CD4-positive, alpha-beta T cell (primary cell): ENCODE results near the gene CCDC200. TPM values are rescaled to one million over a fixed set of nuclear protein-coding genes. Genes with fewer than 3 reads are reported as not detected.
A peak's percentile ranks its signal among the peaks of the same experiment; 100 is the strongest.

ENCODE experiments used
- ATAC-seq: fragments of 200-7000 bp; cut with Tn5 transposase; one replicate; pipeline ENCODE4 v1.10.0; 2022; ENCODE audit warnings: mild to moderate bottlenecking; ENCODE audit not compliant: poor library complexity
- CTCF ChIA-PET: fragments of 350-600 bp; sonication (Branson Sonifier 250); formaldehyde crosslinking; loops from one replicate; lab custom pipeline; 2021; ENCODE audit warnings: antibody characterized with exemption, inconsistent platforms; lab: Charles Lee
- POLR2A ChIA-PET: fragments of 350-600 bp; sonication (Branson Sonifier 250); formaldehyde crosslinking; loops from one replicate; lab custom pipeline; 2021; ENCODE audit warnings: antibody characterized with exemption, inconsistent platforms; lab: Charles Lee
- DNase-seq, 14 experiments: peaks; one replicate each; pipeline ENCODE4 v3.0.0-alpha.2; 2013 to 2020; ENCODE audit warnings: mixed read lengths in 2 of 14
- H3K27ac ChIP-seq, 2 donors: one replicate each; pipeline versions ENCODE4 v1.5.1 to v1.7.0; 2013; ENCODE audit warnings: low read length in 2 of 2, low read depth in 1 of 2, mild to moderate bottlenecking in 1 of 2
- H3K27me3 ChIP-seq, 2 experiments: 1 replicate in 1 of 2; 2 replicates in 1 of 2; pipeline versions ENCODE4 v1.6.1 to v1.7.0; 2013; ENCODE audit warnings: low read length in 2 of 2, control low read depth in 1 of 2, mild to moderate bottlenecking in 1 of 2, moderate library complexity in 1 of 2; ENCODE audit not compliant: insufficient read depth in 2 of 2, control insufficient read depth in 1 of 2
- H3K36me3 ChIP-seq: one replicate; pipeline ENCODE4 v1.6.1; 2013; ENCODE audit warnings: low read length, control low read depth; ENCODE audit not compliant: insufficient read depth
- H3K4me1 ChIP-seq: one replicate; pipeline ENCODE4 v1.6.1; 2013; ENCODE audit warnings: low read length, control low read depth; ENCODE audit not compliant: insufficient read depth
- H3K4me3 ChIP-seq: one replicate; pipeline ENCODE4 v1.5.1; 2013; ENCODE audit warnings: mild to moderate bottlenecking, low read length, moderate library complexity
- H3K9me3 ChIP-seq, 2 experiments: 1 replicate in 1 of 2; 2 replicates in 1 of 2; pipeline versions ENCODE4 v1.6.1 to v1.7.0; 2013; ENCODE audit warnings: low read length in 2 of 2, mild to moderate bottlenecking in 2 of 2, control low read depth in 1 of 2, moderate library complexity in 1 of 2; ENCODE audit not compliant: control insufficient read depth in 1 of 2, insufficient read depth in 1 of 2
- H3K27ac Mint-ChIP-seq: one replicate; pipeline ENCODE4 v1.8.0; 2020; ENCODE audit warnings: mixed read lengths
- H3K27me3 Mint-ChIP-seq: one replicate; pipeline ENCODE4 v1.8.0; 2021; ENCODE audit warnings: mixed read lengths
- H3K36me3 Mint-ChIP-seq: one replicate; pipeline ENCODE4 v1.8.0; 2021; ENCODE audit warnings: low read depth, mixed read lengths
- H3K4me1 Mint-ChIP-seq: one replicate; pipeline ENCODE4 v1.8.0; 2021; ENCODE audit warnings: low read depth, mixed read lengths
- H3K4me3 Mint-ChIP-seq: one replicate; pipeline ENCODE4 v1.8.0; 2020; ENCODE audit warnings: mild to moderate bottlenecking, mixed read lengths
- H3K9me3 Mint-ChIP-seq: one replicate; pipeline ENCODE4 v1.8.0; 2020; ENCODE audit warnings: mixed read lengths
- CTCF ChIP-seq: fragments of 200-600 bp; IDR thresholded peaks from one replicate; pipeline ENCODE4 v1.8.0; 2022; ENCODE audit warnings: antibody characterized with exemption, mild to moderate bottlenecking
- intact Hi-C, 2 experiments: fragments of 100-400 bp; cut with DNase I in 1 of 2; cut with micrococcal nuclease in 1 of 2; formaldehyde crosslinking; loops; one replicate each; pipeline versions ENCODE4 v1.15.1 to v1.9.0; 2023 to 2025; cut with DNase I, micrococcal nuclease
- total RNA-seq, 174 experiments: library from RNA in 2 of 174; stranded (reverse) in 2 of 174; gene quantifications; one replicate each; pipeline ENCODE4 v1.2.3 and lab custom pipeline; 2021 to 2026

The CCDC200 gene
- total RNA-seq, 2 experiments from 2014 or later = 0.47 to 1.0 TPM

DNA sequence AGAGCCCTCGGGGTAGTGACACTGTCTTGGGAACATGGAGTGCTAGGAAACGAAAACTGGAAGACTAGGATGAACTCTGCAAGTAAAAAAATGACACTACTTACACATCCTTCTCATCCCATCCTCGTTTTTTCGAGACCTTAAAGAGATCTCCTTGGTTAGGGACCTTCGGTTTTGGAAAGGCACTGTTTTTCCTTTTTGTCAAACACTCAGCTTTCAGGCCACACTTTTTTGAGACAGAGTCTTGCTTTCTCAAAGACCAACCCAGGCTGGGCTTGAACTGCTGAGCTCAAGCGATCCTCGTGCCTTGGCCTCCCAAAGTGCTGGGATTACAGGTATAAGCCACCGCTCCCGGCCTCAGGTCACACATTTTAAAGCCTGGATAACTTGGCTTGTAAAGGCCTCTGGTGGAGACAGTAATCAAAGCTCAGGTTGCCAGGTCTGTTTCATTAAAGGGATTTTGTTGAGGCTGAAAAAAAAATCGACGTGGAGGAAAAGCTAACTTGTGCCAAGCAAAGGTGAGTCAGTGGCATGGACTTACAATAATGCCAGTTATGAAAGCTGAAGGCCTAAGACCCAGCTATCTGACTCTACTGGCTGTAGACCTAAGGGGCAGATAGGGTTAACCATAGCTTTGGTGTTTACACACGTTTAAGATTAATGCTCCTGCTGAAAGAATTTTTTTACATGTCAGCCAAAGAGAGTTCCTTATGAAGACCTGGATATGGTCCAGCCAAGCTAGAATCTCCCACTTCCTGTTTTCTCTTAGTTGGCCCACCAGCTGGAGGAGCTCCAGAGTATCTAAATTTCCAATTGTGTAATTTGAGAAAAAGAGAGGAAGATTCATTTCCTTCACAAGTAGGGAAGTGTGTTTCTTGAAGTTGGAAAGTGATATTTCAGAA, 56.6 kb downstream of the CCDC200 start:
- H3K4me1 ChIP-seq = peaks cover 49% of the 10 kb centered on the region
- intact Hi-C loops = loop anchor here (1.0 to 5.0 kb wide), 7 partner anchors 39 to 311 kb away; partner anchors contain the start of genes DHX8 (in 2 of the 2), TMEM106A (in 2 of the 2) and RPL27 (in 1 of the 2)
- H3K27ac Mint-ChIP-seq = no peak overlapping the region
- H3K27ac ChIP-seq = peak overlapping the region; percentile 98
- peak in 4 of 14 experiments; percentile 10 to 59 (median 40) for DNase-seq
- POLR2A ChIA-PET = interaction anchor here (0.5 to 2.3 kb wide), 27 partner anchors 12 to 1483 kb away, joined by 3 to 25 read pairs (median 4); partner anchors contain the start of genes BECN1, BRCA1, DHX8 and EIF1
- no peaks in the 10 kb centered on the region for H3K9me3 ChIP-seq
- peaks cover 14% of the 10 kb centered on the region for H3K36me3 ChIP-seq
- CTCF ChIA-PET = interaction anchor here (0.7 to 1.4 kb wide), 9 partner anchors 40 to 348 kb away, joined by 3 to 10 read pairs (median 3); partner anchors contain the start of genes BECN1, DHX8, IFI35 and RPL27
- H3K4me3 ChIP-seq = peak overlapping the region; percentile 71
- peaks cover 36% of the 10 kb centered on the region for H3K4me1 Mint-ChIP-seq
- no peak for ATAC-seq
- H3K27me3 ChIP-seq = no peaks in the 10 kb centered on the region
- peak; percentile 16 for TF ChIP-seq CTCF
- no peaks in the 10 kb centered on the region for H3K9me3 Mint-ChIP-seq
- H3K27me3 Mint-ChIP-seq = no peaks in the 10 kb centered on the region
- H3K4me3 Mint-ChIP-seq = no peak overlapping the region
- peaks cover 23% of the 10 kb centered on the region for H3K36me3 Mint-ChIP-seq

Other genes starting within 250 kb of the CCDC200 start
- under 1 TPM in 1 of 2 experiments, not detected in 1; 0.20 TPM for gene PTGES3L, start 248.5 kb downstream of the CCDC200 start, total RNA-seq
- 10 to 100 TPM; 11.6 to 11.7 TPM for gene RUNDC1, start 248.1 kb downstream of the CCDC200 start, total RNA-seq
- 1,000 to 10,000 TPM; 1,923 to 1,951 TPM for gene RPL27, start 230.2 kb downstream of the CCDC200 start, total RNA-seq
- 10 to 100 TPM; 23.0 to 24.7 TPM for gene IFI35, start 221.8 kb downstream of the CCDC200 start, total RNA-seq
- 10 to 100 TPM; 27.5 to 27.6 TPM for gene VAT1, start 206.2 kb downstream of the CCDC200 start, total RNA-seq
- gene RND2, start 203.4 kb downstream of the CCDC200 start, total RNA-seq = under 1 TPM; 0.27 to 0.28 TPM
- 1 to 10 TPM; 1.2 to 1.3 TPM for gene BRCA1, start 103.3 kb downstream of the CCDC200 start, total RNA-seq
- gene NBR1, start 57.4 kb downstream of the CCDC200 start, total RNA-seq = 10 to 100 TPM; 23.7 TPM
- 1 to 10 TPM; 6.3 to 6.4 TPM for gene TMEM106A, start 16.7 kb downstream of the CCDC200 start, total RNA-seq
- gene RNU2-1, start 5.4 kb upstream of the CCDC200 start, total RNA-seq = 1,000 to 10,000 TPM; 5,534 to 5,951 TPM
- gene ARL4D, start 170.4 kb upstream of the CCDC200 start, total RNA-seq = 1 to 10 TPM; 2.4 to 2.9 TPM